Activated CD4-positive, alpha-beta T cell treated with anti-CD3 and anti-CD28 coated beads, Interleukin-2, amount 50 U/mL, for 16 hours (primary cell): Measurements from ENCODE around the gene TRAPPC3.

Experiments
- DNase-seq: peaks from one replicate; pipeline ENCODE4 v3.0.0-alpha.2; 2020

Gene TRAPPC3

DNA sequence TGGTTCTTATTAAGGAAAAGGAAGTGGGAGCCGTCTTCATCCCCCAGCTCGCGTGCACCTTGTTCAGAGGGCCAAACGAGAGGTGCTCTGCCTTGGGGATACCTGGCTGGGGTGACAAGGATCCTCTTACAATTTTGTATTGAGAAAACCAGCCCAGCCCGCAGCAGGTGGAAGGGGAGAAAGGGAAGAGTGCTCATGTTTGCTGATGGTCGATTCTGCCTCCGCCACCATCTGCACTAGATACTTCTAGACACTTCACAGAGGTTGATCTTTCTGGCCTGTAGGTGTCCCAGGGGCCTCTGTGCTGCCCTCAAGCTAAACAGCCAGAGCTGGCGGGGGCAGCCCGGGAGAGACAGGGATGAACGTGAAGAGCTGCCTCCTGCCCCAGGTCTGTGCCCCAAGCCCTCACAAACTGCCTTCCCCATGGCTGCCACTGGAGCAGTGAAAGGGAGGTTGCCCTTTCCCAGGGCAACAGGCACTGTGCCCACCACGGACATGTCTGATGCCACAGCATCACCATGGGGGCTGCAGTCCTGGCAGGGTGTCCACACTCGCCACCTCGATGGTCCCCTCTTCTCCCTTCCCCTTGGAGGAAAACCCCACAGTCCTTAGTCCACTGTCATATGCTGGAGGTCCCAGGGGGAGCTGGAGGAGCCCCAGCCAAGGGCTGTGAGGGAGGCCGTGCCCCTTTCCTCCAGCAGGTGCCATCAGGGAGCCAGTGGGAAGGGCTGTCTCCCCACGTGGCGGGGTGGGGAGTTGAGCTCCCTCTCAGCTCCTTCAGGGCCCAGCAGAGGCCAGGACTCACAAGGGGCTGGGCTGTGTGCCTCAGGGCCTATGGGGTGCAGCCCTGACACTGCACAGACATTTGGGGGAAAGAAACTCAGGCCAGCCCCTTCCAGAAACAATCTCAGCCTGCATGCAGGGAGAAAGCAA is 52.5 kb downstream of the TRAPPC3 start:
- DNase-seq: no peak

DNA sequence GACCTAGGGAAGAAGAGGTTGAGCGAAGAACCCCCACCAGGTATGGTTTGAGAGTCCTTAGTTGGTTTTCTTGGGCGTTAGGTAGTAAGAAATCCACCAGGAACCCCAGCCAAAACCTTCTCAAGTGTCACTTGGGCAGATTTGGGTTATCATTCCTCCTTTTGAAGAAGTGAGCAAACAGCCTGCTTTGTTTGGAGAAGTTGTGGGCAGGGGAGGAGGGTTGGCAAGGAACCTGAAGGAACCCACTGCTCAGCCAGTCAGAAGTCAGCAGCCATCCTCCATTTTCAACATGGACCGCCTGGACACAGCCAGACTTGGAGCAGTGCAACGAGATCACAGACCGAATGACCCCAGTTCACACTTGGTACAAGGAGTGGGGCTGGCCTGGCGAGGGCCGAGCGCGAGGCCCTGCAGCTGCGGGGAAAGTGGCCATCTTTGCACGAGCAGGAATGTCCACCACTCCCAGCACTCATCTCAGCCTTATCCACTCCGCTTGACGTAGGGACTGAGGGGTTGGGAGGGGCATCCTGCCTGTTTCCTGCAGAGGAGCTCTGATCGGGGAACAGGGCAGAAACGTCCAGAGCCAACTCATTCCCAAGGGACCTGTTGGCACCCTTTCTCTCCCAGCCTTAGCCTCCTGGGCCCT is 53.4 kb downstream of the TRAPPC3 start:
- no peak for DNase-seq

DNA sequence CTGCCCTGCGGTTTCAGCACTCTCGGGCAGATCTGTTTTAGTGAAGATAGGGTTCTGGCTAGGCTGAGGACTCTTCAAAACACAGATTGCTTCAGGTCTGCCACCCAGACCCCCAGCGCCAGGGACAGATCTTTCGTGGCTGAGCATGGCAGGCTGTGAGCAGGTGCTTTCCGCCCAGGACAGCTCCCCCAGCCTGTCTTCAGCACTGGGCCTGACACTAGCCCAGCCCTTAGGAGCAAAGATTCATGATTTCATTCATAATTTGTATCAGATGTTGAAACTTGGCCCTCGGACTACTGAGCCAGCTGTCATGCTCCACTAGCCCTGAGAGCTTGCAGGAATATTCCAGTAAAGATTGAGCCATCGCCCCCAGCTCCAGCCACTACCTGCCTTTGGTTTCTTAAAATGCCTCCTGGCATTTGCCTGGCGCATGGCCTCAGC is 54.6 kb downstream of the TRAPPC3 start:
- no peak for DNase-seq

GRCh38 chr1:36093929-36094328 is 55.4 kb downstream of the TRAPPC3 start:
- no peak for DNase-seq

GRCh38 chr1:36093226-36093625 is 56.1 kb downstream of the TRAPPC3 start:
- DNase-seq: no peak

DNA sequence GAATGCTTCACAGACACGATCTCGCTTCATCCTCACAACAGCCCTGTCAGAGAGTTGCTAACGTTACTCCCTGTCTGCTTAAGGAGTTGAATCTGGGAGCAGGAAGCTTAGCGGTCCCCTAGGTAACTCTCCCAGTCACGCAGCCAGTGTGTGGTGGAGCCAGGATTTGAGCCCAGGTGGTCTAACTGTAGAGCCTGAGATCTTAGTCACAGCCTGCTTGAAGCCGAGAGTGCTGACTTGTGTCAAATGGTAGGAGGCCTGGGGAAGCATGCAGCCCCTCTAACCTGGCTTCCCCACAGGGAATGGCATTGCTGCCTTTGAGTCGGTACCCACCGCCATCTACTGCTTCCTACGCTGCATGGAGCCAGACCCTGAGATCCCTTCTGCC is 56.5 kb downstream of the TRAPPC3 start:
- no peak for DNase-seq

GRCh38 chr1:36092166-36092797 is 57.0 kb downstream of the TRAPPC3 start:
- no peak for DNase-seq

GRCh38 chr1:36091698-36092097 is 57.6 kb downstream of the TRAPPC3 start:
- DNase-seq: no peak

DNA sequence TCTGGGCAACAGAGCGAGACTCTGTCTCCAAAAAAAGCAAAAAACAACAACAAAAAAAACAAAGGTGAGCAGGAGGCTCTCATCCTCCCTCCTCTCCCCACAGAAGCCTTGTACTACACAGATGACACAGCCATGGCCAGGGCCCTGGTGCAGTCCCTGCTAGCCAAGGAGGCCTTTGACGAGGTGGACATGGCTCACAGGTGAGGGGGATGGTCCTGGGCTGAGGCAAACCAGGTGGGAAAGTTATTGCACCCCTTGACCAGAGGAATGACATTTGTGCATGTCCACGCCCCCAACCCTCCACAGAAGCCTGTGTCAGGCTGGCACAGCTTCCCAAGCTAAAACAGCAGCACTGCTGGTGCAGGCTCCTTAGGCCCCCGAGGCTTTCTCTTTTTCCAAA is 58.1 kb downstream of the TRAPPC3 start:
- no peak for DNase-seq

GRCh38 chr1:36089393-36090121 is 59.7 kb downstream of the TRAPPC3 start:
- peak; percentile 23 for DNase-seq

DNA sequence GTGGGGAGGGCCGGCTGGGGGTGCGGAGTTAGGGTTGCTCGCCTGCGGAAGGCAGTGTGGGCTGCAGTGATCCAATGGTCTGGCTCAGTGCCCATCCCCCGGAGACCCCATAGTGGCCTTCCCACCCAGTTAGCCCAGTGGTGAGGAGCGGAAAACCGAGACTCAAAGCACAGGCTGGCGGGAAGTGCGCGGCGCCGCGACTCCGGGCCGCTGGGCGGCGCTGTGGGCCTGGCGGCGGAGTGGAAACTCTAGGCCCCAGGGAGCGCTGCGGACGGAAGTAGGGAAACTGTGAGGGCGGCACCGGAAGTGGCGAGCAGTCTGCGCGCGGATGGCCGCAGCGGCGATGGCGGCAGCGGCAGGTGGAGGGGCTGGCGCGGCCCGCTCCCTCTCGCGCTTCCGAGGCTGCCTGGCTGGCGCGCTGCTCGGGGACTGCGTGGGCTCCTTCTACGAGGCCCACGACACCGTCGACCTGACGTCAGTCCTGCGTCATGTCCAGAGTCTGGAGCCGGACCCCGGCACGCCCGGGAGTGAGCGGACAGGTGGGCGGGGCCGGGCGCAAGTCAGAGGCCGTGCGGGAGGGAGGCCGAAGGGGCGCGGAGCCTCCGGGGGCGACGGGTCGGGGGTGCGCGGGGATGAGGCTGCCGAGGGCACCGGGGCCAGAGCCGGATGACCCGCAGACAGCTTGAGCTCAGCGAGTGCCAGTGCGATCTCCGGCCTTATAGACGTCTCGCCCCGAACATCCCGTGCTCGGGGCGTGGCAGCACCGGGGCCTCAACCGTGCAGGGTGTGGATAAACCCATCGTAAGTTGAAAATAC is 60.5 kb downstream of the TRAPPC3 start, which contains the start of gene ADPRS:
Gene ADPRS (plus strand): TSS at position 316 of the 816 bp plus-strand sequence. CDS start 13 bp downstream, at position 329.
- DNase-seq: peak; percentile 91

DNA sequence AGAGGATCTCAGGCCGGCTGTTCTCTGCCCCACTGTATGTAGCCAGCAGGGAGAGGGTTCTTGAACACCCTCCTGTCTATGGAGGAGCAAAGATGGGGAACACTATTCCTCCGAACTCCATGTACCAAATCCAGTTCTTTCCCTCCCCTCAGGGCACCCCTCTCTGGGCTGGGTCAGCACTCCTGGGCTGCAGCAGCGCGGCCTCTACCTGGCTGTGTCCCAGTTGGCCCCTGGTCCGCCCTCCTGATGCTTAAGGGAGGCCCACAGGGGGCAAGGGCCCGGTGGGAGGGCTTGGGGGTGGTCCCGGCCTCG is 61.1 kb downstream of the TRAPPC3 start:
- no peak for DNase-seq

- no peak for DNase-seq
Measured at GRCh38 chr1:36087233-36088123, 61.8 kb downstream of the TRAPPC3 start.
